Measurements from ENCODE around the gene GPC1. TPM values are rescaled to one million over a fixed set of nuclear protein-coding genes. Genes with fewer than 3 reads are reported as not detected.

The GPC1 gene
- total RNA-seq, 1 donor from 2014 or later, result 252 TPM

DNA sequence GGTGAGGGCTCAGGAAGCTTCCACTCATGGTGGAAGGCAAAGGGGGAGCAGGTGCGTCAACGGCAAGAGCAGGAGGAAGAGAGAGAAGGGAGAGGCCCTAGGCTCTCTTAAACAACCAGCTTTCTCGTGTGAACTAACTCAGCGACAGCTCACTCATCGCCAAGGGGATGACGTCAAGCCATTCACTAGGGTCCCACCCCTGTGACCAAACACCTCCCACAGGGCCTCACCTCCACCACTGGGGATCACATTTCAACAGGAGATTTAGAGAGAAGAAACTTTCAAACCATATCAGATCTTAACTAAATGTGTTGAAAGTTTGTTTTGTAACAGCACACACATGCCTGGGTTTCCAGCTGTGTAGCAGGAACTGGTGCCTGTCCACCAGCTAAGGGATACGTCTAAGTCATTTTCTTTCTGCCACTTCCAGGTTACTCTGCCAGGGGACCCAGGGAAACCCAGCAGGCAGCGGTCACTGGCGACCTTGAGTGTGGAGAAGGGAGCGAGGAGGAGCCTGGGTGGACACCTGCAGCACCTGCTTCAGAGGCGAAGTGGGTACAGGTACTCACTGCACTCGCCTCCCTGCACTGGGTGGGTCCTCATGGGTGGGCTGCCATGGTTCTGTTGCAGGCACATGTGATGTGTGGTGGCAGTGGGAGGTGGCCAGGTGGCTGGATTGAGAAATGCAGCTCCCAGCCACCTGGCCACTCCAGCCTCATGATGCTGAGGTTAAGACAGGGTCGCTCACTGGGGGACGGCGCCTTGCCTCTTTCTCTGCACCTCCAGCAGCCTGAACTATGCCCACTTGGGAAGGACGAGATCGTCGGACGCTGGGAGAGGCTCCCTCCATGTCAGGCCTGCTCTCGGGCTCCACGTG lies 8.4 kb upstream of the GPC1 start:
- Histone ChIP-seq H3K9me3 (ENCODE audit: insufficient read depth, low read depth, low read length) (no peaks in the 10 kb centered on the region), H4K20me1 (ENCODE audit: insufficient read depth, low read length) (no peaks in the 10 kb centered on the region), H2AFZ (ENCODE audit: low read depth, low read length) (no peak overlapping the region), H3K4me2 (ENCODE audit: low read length) (no peak overlapping the region), H3K9ac (ENCODE audit: low read length) (no peak overlapping the region), H3K4me3 (ENCODE audit: insufficient read depth, low read depth, low read length) (no peak overlapping the region), H3K4me1 (ENCODE audit: insufficient read depth, low read length) (peaks cover 2% of the 10 kb centered on the region), H3K27ac (ENCODE audit: low read depth, low read length) (no peak overlapping the region), H3K36me3 (ENCODE audit: insufficient read depth, low read length) (no peaks in the 10 kb centered on the region), H3K27me3 (ENCODE audit: insufficient read depth, low read length) (no peaks in the 10 kb centered on the region), H3K79me2 (ENCODE audit: insufficient read depth, low read length) (no peaks in the 10 kb centered on the region)
- H3K36me3 Mint-ChIP-seq (ENCODE audit: low read depth, unreplicated experiment), result peaks cover 4% of the 10 kb centered on the region
- no peak overlapping the region for H3K4me3 Mint-ChIP-seq (ENCODE audit: unreplicated experiment)
- peaks cover 22% of the 10 kb centered on the region for H3K9me3 Mint-ChIP-seq (ENCODE audit: unreplicated experiment)
- FAIRE-seq (no peak), DNase-seq (ENCODE audit: low read depth) (peak; percentile 62)
- H3K4me1 Mint-ChIP-seq (ENCODE audit: low read depth, unreplicated experiment), result peaks cover 3% of the 10 kb centered on the region
- no peak for TF ChIP-seq EZH2 (IDR thresholded peaks at IDR 0.05; ENCODE audit: insufficient read depth, low read length)
- TF ChIP-seq, protein P1, sequence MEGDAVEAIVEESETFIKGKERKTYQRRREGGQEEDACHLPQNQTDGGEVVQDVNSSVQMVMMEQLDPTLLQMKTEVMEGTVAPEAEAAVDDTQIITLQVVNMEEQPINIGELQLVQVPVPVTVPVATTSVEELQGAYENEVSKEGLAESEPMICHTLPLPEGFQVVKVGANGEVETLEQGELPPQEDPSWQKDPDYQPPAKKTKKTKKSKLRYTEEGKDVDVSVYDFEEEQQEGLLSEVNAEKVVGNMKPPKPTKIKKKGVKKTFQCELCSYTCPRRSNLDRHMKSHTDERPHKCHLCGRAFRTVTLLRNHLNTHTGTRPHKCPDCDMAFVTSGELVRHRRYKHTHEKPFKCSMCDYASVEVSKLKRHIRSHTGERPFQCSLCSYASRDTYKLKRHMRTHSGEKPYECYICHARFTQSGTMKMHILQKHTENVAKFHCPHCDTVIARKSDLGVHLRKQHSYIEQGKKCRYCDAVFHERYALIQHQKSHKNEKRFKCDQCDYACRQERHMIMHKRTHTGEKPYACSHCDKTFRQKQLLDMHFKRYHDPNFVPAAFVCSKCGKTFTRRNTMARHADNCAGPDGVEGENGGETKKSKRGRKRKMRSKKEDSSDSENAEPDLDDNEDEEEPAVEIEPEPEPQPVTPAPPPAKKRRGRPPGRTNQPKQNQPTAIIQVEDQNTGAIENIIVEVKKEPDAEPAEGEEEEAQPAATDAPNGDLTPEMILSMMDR (IDR thresholded peaks at IDR 0.05; ENCODE audit: insufficient read depth, low read depth, low read length), result no peak
- H3K27ac Mint-ChIP-seq (ENCODE audit: unreplicated experiment), result no peak overlapping the region
- peaks cover 34% of the 10 kb centered on the region for H3K27me3 Mint-ChIP-seq (ENCODE audit: low read depth, unreplicated experiment)

DNA sequence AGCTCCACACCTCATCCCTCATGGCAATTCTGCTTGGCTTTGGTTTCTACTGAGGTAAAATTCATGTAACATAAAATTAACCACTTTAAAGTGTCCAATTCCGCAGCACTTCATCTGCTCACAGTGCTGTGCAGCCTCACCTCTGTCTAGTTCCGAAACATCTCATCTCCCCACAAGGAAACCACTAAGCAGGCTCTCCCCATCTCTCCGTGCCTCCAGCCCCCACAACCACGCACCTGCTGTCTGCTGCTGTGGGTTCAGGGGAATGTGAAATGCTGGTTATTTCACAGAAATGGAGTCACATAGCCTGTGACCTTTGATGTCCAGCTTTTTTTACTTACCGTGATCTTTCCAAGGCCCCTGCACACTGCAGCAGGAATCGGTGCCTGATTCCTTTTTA lies 7.7 kb upstream of the GPC1 start:
- DNase-seq (ENCODE audit: low read depth) (no peak), FAIRE-seq (no peak)
- Mint-ChIP-seq H3K27me3 (ENCODE audit: low read depth, unreplicated experiment) (peaks cover 34% of the 10 kb centered on the region), H3K9me3 (ENCODE audit: unreplicated experiment) (peaks cover 22% of the 10 kb centered on the region), H3K4me3 (ENCODE audit: unreplicated experiment) (no peak overlapping the region), H3K36me3 (ENCODE audit: low read depth, unreplicated experiment) (peaks cover 7% of the 10 kb centered on the region), H3K4me1 (ENCODE audit: low read depth, unreplicated experiment) (peaks cover 3% of the 10 kb centered on the region), H3K27ac (ENCODE audit: unreplicated experiment) (no peak overlapping the region)
- H3K36me3 ChIP-seq (ENCODE audit: insufficient read depth, low read length), result no peaks in the 10 kb centered on the region
- no peak overlapping the region for H2AFZ ChIP-seq (ENCODE audit: low read depth, low read length)
- no peaks in the 10 kb centered on the region for H4K20me1 ChIP-seq (ENCODE audit: insufficient read depth, low read length)
- H3K27me3 ChIP-seq (ENCODE audit: insufficient read depth, low read length), result no peaks in the 10 kb centered on the region
- H3K4me1 ChIP-seq (ENCODE audit: insufficient read depth, low read length), result peaks cover 2% of the 10 kb centered on the region
- no peak overlapping the region for H3K27ac ChIP-seq (ENCODE audit: low read depth, low read length)
- TF ChIP-seq, protein P1 (IDR thresholded peaks at IDR 0.05; ENCODE audit: insufficient read depth, low read depth, low read length), result no peak
- TF ChIP-seq EZH2 (IDR thresholded peaks at IDR 0.05; ENCODE audit: insufficient read depth, low read length), result no peak
- H3K79me2 ChIP-seq (ENCODE audit: insufficient read depth, low read length), result no peaks in the 10 kb centered on the region
- H3K4me2 ChIP-seq (ENCODE audit: low read length), result no peak overlapping the region
- no peak overlapping the region for H3K4me3 ChIP-seq (ENCODE audit: insufficient read depth, low read depth, low read length)
- no peaks in the 10 kb centered on the region for H3K9me3 ChIP-seq (ENCODE audit: insufficient read depth, low read depth, low read length)
- H3K9ac ChIP-seq (ENCODE audit: low read length), result no peak overlapping the region

DNA sequence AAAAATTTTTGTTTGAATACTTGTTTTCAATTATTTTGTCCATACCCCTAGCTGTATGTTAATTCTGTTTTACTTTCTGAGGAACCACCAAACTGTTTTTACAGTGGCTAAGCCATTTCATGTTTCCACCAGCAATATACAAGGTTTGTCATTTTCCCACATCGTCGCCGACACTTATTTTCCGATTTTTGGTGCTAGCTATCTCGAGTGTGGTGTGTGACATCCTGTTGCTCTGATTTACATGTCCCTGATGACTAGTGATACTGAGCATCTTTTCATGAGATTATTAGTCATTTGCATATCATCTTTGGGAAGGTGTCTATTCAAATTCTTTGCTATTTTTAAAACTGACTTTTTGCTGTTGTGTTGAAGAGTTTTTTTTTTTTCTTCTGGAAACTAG lies 7.2 kb upstream of the GPC1 start:
- no peak overlapping the region for H3K27ac Mint-ChIP-seq (ENCODE audit: unreplicated experiment)
- TF ChIP-seq EZH2 (IDR thresholded peaks at IDR 0.05; ENCODE audit: insufficient read depth, low read length), result no peak
- TF ChIP-seq, protein P1 (IDR thresholded peaks at IDR 0.05; ENCODE audit: insufficient read depth, low read depth, low read length), result no peak
- Histone ChIP-seq H2AFZ (ENCODE audit: low read depth, low read length) (no peak overlapping the region), H4K20me1 (ENCODE audit: insufficient read depth, low read length) (no peaks in the 10 kb centered on the region), H3K4me1 (ENCODE audit: insufficient read depth, low read length) (peaks cover 4% of the 10 kb centered on the region), H3K9me3 (ENCODE audit: insufficient read depth, low read depth, low read length) (no peaks in the 10 kb centered on the region), H3K27me3 (ENCODE audit: insufficient read depth, low read length) (no peaks in the 10 kb centered on the region), H3K4me2 (ENCODE audit: low read length) (no peak overlapping the region), H3K9ac (ENCODE audit: low read length) (no peak overlapping the region), H3K27ac (ENCODE audit: low read depth, low read length) (no peak overlapping the region), H3K79me2 (ENCODE audit: insufficient read depth, low read length) (no peaks in the 10 kb centered on the region), H3K4me3 (ENCODE audit: insufficient read depth, low read depth, low read length) (no peak overlapping the region), H3K36me3 (ENCODE audit: insufficient read depth, low read length) (no peaks in the 10 kb centered on the region)
- H3K9me3 Mint-ChIP-seq (ENCODE audit: unreplicated experiment), result peaks cover 21% of the 10 kb centered on the region
- H3K27me3 Mint-ChIP-seq (ENCODE audit: low read depth, unreplicated experiment), result peaks cover 36% of the 10 kb centered on the region
- peaks cover 7% of the 10 kb centered on the region for H3K4me1 Mint-ChIP-seq (ENCODE audit: low read depth, unreplicated experiment)
- no peak for FAIRE-seq
- H3K4me3 Mint-ChIP-seq (ENCODE audit: unreplicated experiment), result no peak overlapping the region
- peaks cover 7% of the 10 kb centered on the region for H3K36me3 Mint-ChIP-seq (ENCODE audit: low read depth, unreplicated experiment)
- no peak for DNase-seq (ENCODE audit: low read depth)

All from astrocyte (in vitro differentiated cells and primary cell).